Esophagus squamous epithelium (tissue), 4 donors: Measurements from ENCODE around the gene USP8.
"Not testable (repeated sequence)": the region's sequence is repeated elsewhere in the genome, so short reads cannot be mapped to it uniquely, and the experiment has no call there.

Source experiments
- POLR2A ChIP-seq, 4 donors: fragments of 450-650 bp; IDR thresholded peaks; one replicate each; pipeline ENCODE4 v1.6.1; 2017; ENCODE audit warnings: antibody characterized with exemption in 4 of 4, mild to moderate bottlenecking in 4 of 4, moderate library complexity in 3 of 4
- TF ChIP-seq, protein P1 (sequence below), 6 experiments: fragments of 450-650 bp in 4 of 6; fragments of 200-600 bp in 2 of 6; sonication (generic) in 2 of 6; IDR thresholded peaks; one replicate each; pipeline ENCODE4 v1.5.1; 2016 to 2019; ENCODE audit warnings: antibody characterized with exemption in 6 of 6, mild to moderate bottlenecking in 4 of 6, moderate library complexity in 4 of 6

DNA sequence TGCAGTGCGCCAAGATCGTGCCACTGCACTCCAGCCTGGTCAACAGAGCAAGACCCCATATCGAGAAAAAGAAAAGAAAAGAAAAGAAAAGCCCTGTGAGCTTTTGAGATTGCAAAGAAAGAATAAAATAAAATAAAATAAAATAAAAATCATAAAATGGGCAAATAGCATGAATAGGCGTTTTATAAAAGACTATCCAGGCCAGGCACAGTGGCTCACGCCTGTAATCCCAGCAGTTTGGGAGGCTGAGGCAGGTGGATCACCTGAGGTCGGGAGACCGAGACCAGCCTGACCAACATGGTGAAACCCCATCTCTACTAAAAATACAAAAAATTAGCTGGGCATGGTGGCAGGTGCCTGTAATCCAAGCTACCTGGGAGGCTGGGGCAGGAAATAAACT is 44.8 kb upstream of the USP8 start:
- TF ChIP-seq, protein P1, sequence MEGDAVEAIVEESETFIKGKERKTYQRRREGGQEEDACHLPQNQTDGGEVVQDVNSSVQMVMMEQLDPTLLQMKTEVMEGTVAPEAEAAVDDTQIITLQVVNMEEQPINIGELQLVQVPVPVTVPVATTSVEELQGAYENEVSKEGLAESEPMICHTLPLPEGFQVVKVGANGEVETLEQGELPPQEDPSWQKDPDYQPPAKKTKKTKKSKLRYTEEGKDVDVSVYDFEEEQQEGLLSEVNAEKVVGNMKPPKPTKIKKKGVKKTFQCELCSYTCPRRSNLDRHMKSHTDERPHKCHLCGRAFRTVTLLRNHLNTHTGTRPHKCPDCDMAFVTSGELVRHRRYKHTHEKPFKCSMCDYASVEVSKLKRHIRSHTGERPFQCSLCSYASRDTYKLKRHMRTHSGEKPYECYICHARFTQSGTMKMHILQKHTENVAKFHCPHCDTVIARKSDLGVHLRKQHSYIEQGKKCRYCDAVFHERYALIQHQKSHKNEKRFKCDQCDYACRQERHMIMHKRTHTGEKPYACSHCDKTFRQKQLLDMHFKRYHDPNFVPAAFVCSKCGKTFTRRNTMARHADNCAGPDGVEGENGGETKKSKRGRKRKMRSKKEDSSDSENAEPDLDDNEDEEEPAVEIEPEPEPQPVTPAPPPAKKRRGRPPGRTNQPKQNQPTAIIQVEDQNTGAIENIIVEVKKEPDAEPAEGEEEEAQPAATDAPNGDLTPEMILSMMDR (IDR thresholded peaks at IDR 0.05), result not testable (repeated sequence)
- TF ChIP-seq POLR2A (IDR thresholded peaks at IDR 0.05), result not testable (repeated sequence)
